ENCODE results near the gene SCYL1. TPM values are rescaled to one million over a fixed set of nuclear protein-coding genes. Genes with fewer than 3 reads are reported as not detected.
A peak's percentile ranks its signal among the peaks of the same experiment; 100 is the strongest.

SCYL1 gene
- total and polyA plus RNA-seq, 2 of the 4 experiments (the other 2 are of a cell fraction), result 96.4 to 150 TPM

GRCh38 chr11:65493367-65494176, 31.3 kb upstream of the SCYL1 start (continued):
- TF ChIP-seq USF2 (IDR thresholded peaks at IDR 0.05; ENCODE audit: low read depth, low read length), result no peak
- 0 out of 2 replicates have a peak, but pooled peaks have one; percentile 0 for TF ChIP-seq NFE2L2 (IDR thresholded peaks at IDR 0.05; ENCODE audit: low read depth, low read length)
- TF ChIP-seq CEBPB (IDR thresholded peaks at IDR 0.05; ENCODE audit: low read depth, low read length), result no peak

Data from IMR-90 (cell line).